Measurements from ENCODE around the gene CSTPP1. TPM values are rescaled to one million over a fixed set of nuclear protein-coding genes. Genes with fewer than 3 reads are reported as not detected.

Gene CSTPP1
- total RNA-seq, 1 donor from 2014 or later: 29.6 TPM

DNA sequence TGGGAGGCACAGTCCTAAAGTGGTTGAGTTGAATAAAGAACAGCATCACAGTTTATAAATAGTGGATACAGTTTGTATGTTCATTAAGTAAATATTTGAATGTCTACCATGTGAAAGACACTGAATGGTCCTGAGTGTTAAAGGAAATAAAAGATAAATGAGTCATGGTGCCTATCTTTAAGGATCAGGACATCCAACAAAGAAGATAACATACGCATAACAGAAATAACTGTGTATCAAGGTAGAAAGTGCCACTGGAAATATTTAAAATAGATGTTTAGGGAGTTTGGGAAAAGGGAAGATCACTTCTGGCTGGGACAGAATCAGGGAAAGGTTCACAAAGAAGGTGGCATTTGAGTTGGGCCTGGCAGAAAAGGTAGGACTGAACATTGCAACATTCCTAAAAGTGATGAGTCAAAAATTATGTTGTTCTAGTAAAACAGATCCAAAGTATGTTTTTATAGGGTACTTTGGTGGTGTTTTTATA is 41.5 kb downstream of the CSTPP1 start:
- H3K27me3 ChIP-seq (ENCODE audit: insufficient read depth, low read length): no peaks in the 10 kb centered on the region
- peak overlapping the region; percentile 1 for H3K4me2 ChIP-seq (ENCODE audit: low read length)
- H3K4me1 ChIP-seq (ENCODE audit: insufficient read depth, low read length): peaks cover 15% of the 10 kb centered on the region
- H3K36me3 ChIP-seq (ENCODE audit: insufficient read depth, low read length): no peaks in the 10 kb centered on the region
- H4K20me1 ChIP-seq (ENCODE audit: insufficient read depth, low read length): no peaks in the 10 kb centered on the region
- no peak for TF ChIP-seq EZH2 (IDR thresholded peaks at IDR 0.05; ENCODE audit: insufficient read depth, low read length)
- TF ChIP-seq, protein P1, sequence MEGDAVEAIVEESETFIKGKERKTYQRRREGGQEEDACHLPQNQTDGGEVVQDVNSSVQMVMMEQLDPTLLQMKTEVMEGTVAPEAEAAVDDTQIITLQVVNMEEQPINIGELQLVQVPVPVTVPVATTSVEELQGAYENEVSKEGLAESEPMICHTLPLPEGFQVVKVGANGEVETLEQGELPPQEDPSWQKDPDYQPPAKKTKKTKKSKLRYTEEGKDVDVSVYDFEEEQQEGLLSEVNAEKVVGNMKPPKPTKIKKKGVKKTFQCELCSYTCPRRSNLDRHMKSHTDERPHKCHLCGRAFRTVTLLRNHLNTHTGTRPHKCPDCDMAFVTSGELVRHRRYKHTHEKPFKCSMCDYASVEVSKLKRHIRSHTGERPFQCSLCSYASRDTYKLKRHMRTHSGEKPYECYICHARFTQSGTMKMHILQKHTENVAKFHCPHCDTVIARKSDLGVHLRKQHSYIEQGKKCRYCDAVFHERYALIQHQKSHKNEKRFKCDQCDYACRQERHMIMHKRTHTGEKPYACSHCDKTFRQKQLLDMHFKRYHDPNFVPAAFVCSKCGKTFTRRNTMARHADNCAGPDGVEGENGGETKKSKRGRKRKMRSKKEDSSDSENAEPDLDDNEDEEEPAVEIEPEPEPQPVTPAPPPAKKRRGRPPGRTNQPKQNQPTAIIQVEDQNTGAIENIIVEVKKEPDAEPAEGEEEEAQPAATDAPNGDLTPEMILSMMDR (IDR thresholded peaks at IDR 0.05; ENCODE audit: insufficient read depth, low read depth, low read length): no peak
- no peak overlapping the region for H3K4me3 ChIP-seq (ENCODE audit: insufficient read depth, low read depth, low read length)
- peak; percentile 22 for DNase-seq (ENCODE audit: low read depth)
- no peaks in the 10 kb centered on the region for H3K9me3 ChIP-seq (ENCODE audit: insufficient read depth, low read depth, low read length)
- H3K9me3 Mint-ChIP-seq (ENCODE audit: unreplicated experiment): peaks cover 1% of the 10 kb centered on the region
- H3K4me3 Mint-ChIP-seq (ENCODE audit: unreplicated experiment): no peak overlapping the region
- H3K27ac Mint-ChIP-seq (ENCODE audit: unreplicated experiment): peak overlapping the region; percentile 23
- H3K4me1 Mint-ChIP-seq (ENCODE audit: low read depth, unreplicated experiment): peaks cover 11% of the 10 kb centered on the region
- H3K9ac ChIP-seq (ENCODE audit: low read length): no peak overlapping the region
- no peaks in the 10 kb centered on the region for H3K36me3 Mint-ChIP-seq (ENCODE audit: low read depth, unreplicated experiment)
- no peaks in the 10 kb centered on the region for H3K79me2 ChIP-seq (ENCODE audit: insufficient read depth, low read length)
- no peak overlapping the region for H2AFZ ChIP-seq (ENCODE audit: low read depth, low read length)
- FAIRE-seq: no peak
- H3K27me3 Mint-ChIP-seq (ENCODE audit: low read depth, unreplicated experiment): no peaks in the 10 kb centered on the region
- no peak overlapping the region for H3K27ac ChIP-seq (ENCODE audit: low read depth, low read length)

DNA sequence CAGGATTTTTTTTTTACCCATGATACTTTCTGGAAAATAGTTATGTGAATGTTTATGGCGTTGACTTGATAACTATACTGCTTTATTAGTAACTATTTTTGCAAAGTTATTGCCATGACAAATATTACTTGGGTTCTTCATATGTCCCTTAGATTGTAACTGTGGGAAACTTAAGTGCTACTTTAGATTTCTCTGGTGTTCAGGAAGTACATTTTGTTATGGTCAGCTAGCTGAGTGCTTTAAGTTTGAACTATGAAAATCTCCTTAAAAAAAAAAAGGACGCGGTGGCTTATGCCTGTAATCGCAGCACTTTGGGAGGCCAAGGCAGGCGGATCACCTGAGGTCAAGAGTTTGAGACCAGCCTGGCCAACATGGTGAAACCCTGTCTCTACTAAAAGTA is 42.8 kb downstream of the CSTPP1 start:
- Histone ChIP-seq H3K4me3 (ENCODE audit: insufficient read depth, low read depth, low read length) (no peak overlapping the region), H3K36me3 (ENCODE audit: insufficient read depth, low read length) (no peaks in the 10 kb centered on the region), H3K4me1 (ENCODE audit: insufficient read depth, low read length) (peaks cover 15% of the 10 kb centered on the region), H3K27ac (ENCODE audit: low read depth, low read length) (no peak overlapping the region), H3K4me2 (ENCODE audit: low read length) (no peak overlapping the region), H3K79me2 (ENCODE audit: insufficient read depth, low read length) (no peaks in the 10 kb centered on the region), H3K9ac (ENCODE audit: low read length) (no peak overlapping the region), H2AFZ (ENCODE audit: low read depth, low read length) (no peak overlapping the region), H3K27me3 (ENCODE audit: insufficient read depth, low read length) (no peaks in the 10 kb centered on the region), H3K9me3 (ENCODE audit: insufficient read depth, low read depth, low read length) (no peaks in the 10 kb centered on the region), H4K20me1 (ENCODE audit: insufficient read depth, low read length) (no peaks in the 10 kb centered on the region)
- no peaks in the 10 kb centered on the region for H3K36me3 Mint-ChIP-seq (ENCODE audit: low read depth, unreplicated experiment)
- no peak for FAIRE-seq
- no peaks in the 10 kb centered on the region for H3K27me3 Mint-ChIP-seq (ENCODE audit: low read depth, unreplicated experiment)
- no peak overlapping the region for H3K4me3 Mint-ChIP-seq (ENCODE audit: unreplicated experiment)
- H3K27ac Mint-ChIP-seq (ENCODE audit: unreplicated experiment): no peak overlapping the region
- H3K9me3 Mint-ChIP-seq (ENCODE audit: unreplicated experiment): peaks cover 1% of the 10 kb centered on the region
- peaks cover 11% of the 10 kb centered on the region for H3K4me1 Mint-ChIP-seq (ENCODE audit: low read depth, unreplicated experiment)
- TF ChIP-seq, protein P1 (IDR thresholded peaks at IDR 0.05; ENCODE audit: insufficient read depth, low read depth, low read length): no peak
- TF ChIP-seq EZH2 (IDR thresholded peaks at IDR 0.05; ENCODE audit: insufficient read depth, low read length): no peak
- no peak for DNase-seq (ENCODE audit: low read depth)

DNA sequence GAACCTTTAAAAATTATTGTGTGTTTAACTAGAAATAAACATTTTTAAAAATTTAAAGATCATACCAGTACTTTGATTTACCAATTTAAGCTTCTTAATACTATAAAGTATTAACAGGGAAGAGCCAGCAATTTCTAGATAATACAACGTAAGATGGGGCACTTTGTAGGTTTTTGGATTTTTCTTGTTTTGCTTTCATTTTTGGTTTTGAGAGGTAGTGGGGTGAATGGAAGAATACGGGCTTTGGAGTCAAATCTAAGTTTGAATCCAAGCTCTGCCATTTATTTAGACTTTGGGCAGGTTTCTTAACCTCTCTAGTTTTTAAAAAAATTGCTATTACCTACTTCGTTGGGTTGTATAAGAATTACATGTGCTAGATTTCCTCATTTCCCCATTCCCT is 44.9 kb downstream of the CSTPP1 start:
- TF ChIP-seq EZH2 (IDR thresholded peaks at IDR 0.05; ENCODE audit: insufficient read depth, low read length): no peak
- TF ChIP-seq, protein P1 (IDR thresholded peaks at IDR 0.05; ENCODE audit: insufficient read depth, low read depth, low read length): no peak
- Mint-ChIP-seq H3K36me3 (ENCODE audit: low read depth, unreplicated experiment) (no peaks in the 10 kb centered on the region), H3K9me3 (ENCODE audit: unreplicated experiment) (no peaks in the 10 kb centered on the region), H3K4me3 (ENCODE audit: unreplicated experiment) (no peak overlapping the region), H3K27ac (ENCODE audit: unreplicated experiment) (no peak overlapping the region), H3K27me3 (ENCODE audit: low read depth, unreplicated experiment) (no peaks in the 10 kb centered on the region), H3K4me1 (ENCODE audit: low read depth, unreplicated experiment) (peaks cover 13% of the 10 kb centered on the region)
- FAIRE-seq (no peak), DNase-seq (ENCODE audit: low read depth) (no peak)
- no peaks in the 10 kb centered on the region for H4K20me1 ChIP-seq (ENCODE audit: insufficient read depth, low read length)
- no peaks in the 10 kb centered on the region for H3K9me3 ChIP-seq (ENCODE audit: insufficient read depth, low read depth, low read length)
- H3K79me2 ChIP-seq (ENCODE audit: insufficient read depth, low read length): peaks cover 3% of the 10 kb centered on the region
- peaks cover 15% of the 10 kb centered on the region for H3K4me1 ChIP-seq (ENCODE audit: insufficient read depth, low read length)
- H3K36me3 ChIP-seq (ENCODE audit: insufficient read depth, low read length): no peaks in the 10 kb centered on the region
- H3K9ac ChIP-seq (ENCODE audit: low read length): no peak overlapping the region
- no peaks in the 10 kb centered on the region for H3K27me3 ChIP-seq (ENCODE audit: insufficient read depth, low read length)
- no peak overlapping the region for H2AFZ ChIP-seq (ENCODE audit: low read depth, low read length)
- H3K27ac ChIP-seq (ENCODE audit: low read depth, low read length): no peak overlapping the region
- H3K4me3 ChIP-seq (ENCODE audit: insufficient read depth, low read depth, low read length): no peak overlapping the region
- no peak overlapping the region for H3K4me2 ChIP-seq (ENCODE audit: low read length)
